HG03064 (cell line): ENCODE measurements around the gene DHRS9.

Experiments
- ATAC-seq: cut with Tn5 transposase; IDR thresholded peaks from one replicate; pipeline ENCODE4 v1.9.1; 2021; ENCODE audit warnings: low read depth; ENCODE audit not compliant: unreplicated experiment

The DHRS9 gene

GRCh38 chr2:169065422-169065821, 3.9 kb upstream of the DHRS9 start:
- ATAC-seq = no peak

- no peak for ATAC-seq
These were observed 3.4 kb upstream of the DHRS9 start for GRCh38 chr2:169065864-169066517.

- no peak for ATAC-seq
These were observed 2.5 kb upstream of the DHRS9 start for GRCh38 chr2:169066897-169067296.

- no peak for ATAC-seq
These were observed 470 bp downstream of the DHRS9 start for GRCh38 chr2:169069833-169070232.

- ATAC-seq = no peak
These were observed 2.1 kb downstream of the DHRS9 start for GRCh38 chr2:169071455-169071854.

- no peak for ATAC-seq
These were observed 3.0 kb downstream of the DHRS9 start for GRCh38 chr2:169072163-169072925.

- ATAC-seq = no peak
These were observed 4.0 kb downstream of the DHRS9 start for GRCh38 chr2:169073211-169073962.

GRCh38 chr2:169073963-169074751, 4.8 kb downstream of the DHRS9 start:
- ATAC-seq = peak; percentile 53

GRCh38 chr2:169077674-169078240, 8.4 kb downstream of the DHRS9 start:
- ATAC-seq = no peak

- peak; percentile 78 for ATAC-seq
These were observed 11.1 kb downstream of the DHRS9 start for GRCh38 chr2:169080250-169081069.

- ATAC-seq = no peak
These were observed 12.2 kb downstream of the DHRS9 start for GRCh38 chr2:169081551-169081950.

GRCh38 chr2:169082995-169083394, 13.6 kb downstream of the DHRS9 start:
- ATAC-seq = no peak

- ATAC-seq = no peak
These were observed 17.6 kb downstream of the DHRS9 start for GRCh38 chr2:169086893-169087467.

GRCh38 chr2:169087757-169088379, 18.5 kb downstream of the DHRS9 start:
- ATAC-seq = no peak

- ATAC-seq = no peak
These were observed 19.8 kb downstream of the DHRS9 start for GRCh38 chr2:169089182-169089581.

GRCh38 chr2:169090133-169090820, 20.9 kb downstream of the DHRS9 start:
- ATAC-seq = no peak

- ATAC-seq = no peak
These were observed 21.9 kb downstream of the DHRS9 start for GRCh38 chr2:169091256-169091655.
